HG02763 (cell line): Measurements from ENCODE around the gene GDF3.
"Not testable (repeated sequence)": the region's sequence is repeated elsewhere in the genome, so short reads cannot be mapped to it uniquely, and the experiment has no call there.

Source experiments
- ATAC-seq: cut with Tn5 transposase; IDR thresholded peaks from one replicate; pipeline ENCODE4 v1.9.1; 2021; ENCODE audit warnings: mild to moderate bottlenecking, moderate library complexity; ENCODE audit not compliant: unreplicated experiment

GDF3 gene

DNA sequence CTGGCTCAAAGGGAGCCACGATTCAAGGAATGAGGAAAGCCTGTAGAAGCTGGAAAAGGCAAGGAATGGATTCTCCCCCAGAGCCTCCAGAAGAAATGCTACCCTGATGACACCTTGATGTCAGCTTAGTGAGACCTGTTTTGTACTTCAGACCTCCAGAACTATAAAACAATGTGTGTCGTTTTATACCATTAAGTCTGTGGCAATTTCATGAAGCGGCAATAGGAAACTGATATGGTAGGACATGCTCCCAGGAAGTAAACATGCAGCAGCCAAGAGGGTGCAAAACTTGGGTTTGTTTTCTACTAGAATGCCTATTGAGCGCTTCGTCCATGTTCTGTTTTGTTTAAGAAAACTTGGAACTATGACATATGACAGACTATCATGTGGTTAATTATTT lies 27.4 kb downstream of the GDF3 start:
- no peak for ATAC-seq

DNA sequence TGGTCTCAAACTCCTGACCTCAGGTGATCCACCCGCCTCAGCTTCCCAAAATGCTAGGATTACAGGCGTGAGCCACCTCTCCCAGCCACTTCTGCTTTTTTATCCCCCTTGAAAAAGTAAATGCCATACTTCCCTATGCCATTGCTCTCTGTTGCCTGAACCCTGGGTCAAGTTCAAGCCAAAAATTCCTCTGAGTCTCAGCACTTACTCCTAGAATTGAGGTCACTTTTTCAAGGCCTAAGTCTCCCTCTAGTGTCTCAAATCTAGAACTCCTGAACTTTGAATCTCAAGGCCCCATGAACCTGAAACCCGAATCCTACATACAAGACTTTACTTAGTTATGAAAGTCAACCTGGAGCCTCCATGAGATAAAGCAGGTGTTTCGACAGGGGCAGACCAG lies 28.4 kb downstream of the GDF3 start:
- no peak for ATAC-seq

GRCh38 chr12:7666595-7666994 lies 29.0 kb downstream of the GDF3 start:
- no peak for ATAC-seq

- no peak for ATAC-seq
Observed at GRCh38 chr12:7661741-7662140, 33.8 kb downstream of the GDF3 start.

- no peak for ATAC-seq
Observed at GRCh38 chr12:7656121-7656520, 39.5 kb downstream of the GDF3 start.

- no peak for ATAC-seq
Observed at GRCh38 chr12:7650091-7650490, 45.5 kb downstream of the GDF3 start.

- ATAC-seq = no peak
Observed at GRCh38 chr12:7647071-7647470, 48.5 kb downstream of the GDF3 start.

DNA sequence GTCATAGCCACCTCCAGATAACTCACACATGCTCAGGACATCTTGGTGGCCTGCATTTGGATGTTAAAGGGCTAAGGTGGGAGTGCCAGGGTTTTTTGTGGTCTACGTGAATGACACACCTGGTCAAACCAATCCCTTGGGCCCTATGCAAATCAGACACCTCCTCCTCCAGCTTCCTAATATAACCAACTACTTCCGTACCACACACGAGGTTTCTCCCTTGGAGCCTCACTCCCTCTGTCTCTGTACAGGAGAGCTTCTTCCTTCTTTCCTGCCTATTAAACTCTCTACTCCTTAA lies 49.4 kb downstream of the GDF3 start:
- no peak for ATAC-seq

GRCh38 chr12:7645395-7646177 lies 50.0 kb downstream of the GDF3 start:
- no peak for ATAC-seq

DNA sequence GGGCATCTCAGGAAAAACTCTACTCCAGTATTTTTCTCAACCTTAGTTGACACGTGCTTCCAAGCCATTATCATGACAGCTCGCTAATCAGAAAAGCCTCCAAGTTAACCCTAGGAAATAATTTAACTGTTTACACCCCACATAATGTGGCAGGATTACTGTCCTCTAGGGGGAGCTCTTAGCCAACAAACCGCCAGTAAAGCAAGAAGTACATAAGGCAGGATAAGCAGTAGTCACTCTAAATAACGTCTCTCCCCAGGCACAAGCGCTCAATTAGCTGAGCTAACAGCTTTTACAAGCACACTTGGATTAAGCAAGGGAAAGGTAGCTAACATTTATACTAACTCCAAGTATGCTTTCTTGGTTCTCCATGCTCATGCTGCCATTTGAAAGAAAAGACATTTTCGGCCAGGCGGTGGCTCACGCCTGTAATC lies 52.7 kb downstream of the GDF3 start:
- ATAC-seq = no peak

DNA sequence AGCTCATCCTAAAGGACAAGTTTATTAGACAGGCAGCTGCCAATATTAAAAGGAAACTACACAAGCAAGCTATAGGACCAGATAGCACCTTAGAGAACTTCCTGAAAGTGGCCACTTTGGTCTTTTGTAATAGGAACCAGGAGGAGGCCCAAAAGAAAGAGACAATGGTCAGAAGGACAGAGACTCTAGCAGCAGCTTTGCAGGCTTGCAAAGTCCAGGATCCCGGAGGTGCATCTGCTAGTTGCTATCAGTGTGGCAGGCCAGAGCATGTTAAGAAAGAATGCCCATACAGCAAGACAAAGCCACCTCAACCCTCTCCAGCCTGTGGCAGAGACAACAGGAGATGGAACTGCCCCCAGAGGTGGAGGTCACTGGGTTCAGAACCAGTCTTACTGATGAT lies 53.3 kb downstream of the GDF3 start:
- ATAC-seq = no peak

DNA sequence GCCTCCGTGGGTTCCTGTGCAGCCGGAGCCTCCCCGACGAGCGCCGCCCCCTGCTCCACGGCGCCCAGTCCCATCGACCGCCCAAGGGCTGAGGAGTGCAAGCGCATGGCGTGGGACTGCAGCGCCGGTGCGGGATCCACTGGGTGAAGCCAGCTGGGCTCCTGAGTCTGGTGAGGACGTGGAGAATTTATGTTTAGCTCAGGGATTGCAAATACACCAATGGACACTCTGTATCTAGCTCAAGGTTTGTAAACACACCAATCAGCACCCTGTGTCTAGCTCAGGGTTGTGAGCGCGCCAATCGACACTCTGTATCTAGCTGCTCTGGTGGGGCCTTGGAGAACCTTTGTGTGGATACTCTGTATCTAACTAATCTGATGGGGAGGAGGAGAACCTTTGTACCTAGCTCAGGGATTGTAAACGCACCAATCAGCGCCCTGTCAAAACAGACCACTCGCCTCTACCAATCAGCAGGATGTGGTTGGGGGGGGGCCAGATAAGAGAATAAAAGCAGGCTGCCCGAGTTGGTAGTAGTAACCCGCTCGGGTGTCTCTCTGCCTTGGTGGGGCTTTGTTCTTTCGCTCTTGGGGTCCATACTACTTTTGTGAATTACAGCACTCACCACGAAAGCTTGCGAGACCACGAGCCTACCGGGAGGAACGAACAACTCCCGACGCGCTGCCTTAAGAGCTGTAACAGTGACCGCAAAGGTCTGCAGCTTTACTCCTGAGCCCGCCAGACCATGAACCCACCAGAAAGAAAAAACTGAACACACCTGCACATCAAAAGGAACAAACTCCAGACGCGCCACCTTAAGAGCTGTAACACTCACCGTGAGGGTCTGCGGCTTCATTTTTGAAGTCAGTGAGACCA lies 55.2 kb downstream of the GDF3 start:
- not testable (repeated sequence) for ATAC-seq
